A673 (cell line): ENCODE measurements around the gene CDH7. TPM values are rescaled to one million over a fixed set of nuclear protein-coding genes. Genes with fewer than 3 reads are reported as not detected.

ENCODE experiments used
- BruUV-seq: library from RNA; stranded (reverse); fragments of 400-500 nt; replicated peaks from 2 replicates; lab custom pipeline; 2021; lab: Mats Ljungman, UMichigan
- CTCF ChIA-PET: fragments of 300-600 bp; sonication (Branson Sonifier 250); formaldehyde crosslinking; loops from one replicate; lab custom pipeline; 2022; ENCODE audit warnings: antibody characterized with exemption; lab: Charles Lee
- POLR2A ChIA-PET: fragments of 300-600 bp; sonication (Branson Sonifier 250); formaldehyde crosslinking; loops from one replicate; lab custom pipeline; 2022; ENCODE audit warnings: antibody characterized with exemption; ENCODE audit not compliant: low non-redundant PET; lab: Charles Lee
- DNase-seq: peaks from one replicate; pipeline ENCODE4 v3.0.0-alpha.2; 2015; ENCODE audit warnings: low spot score
- H3K27ac ChIP-seq: fragments of 200-600 bp; sonication (generic); 2 replicates; pipeline ENCODE4 v1.5.1; 2016; ENCODE audit warnings: mixed run types, low read depth, mild to moderate bottlenecking, mixed read lengths, antibody characterized with exemption, low read length; ENCODE audit not compliant: poor library complexity, severe bottlenecking
- H3K27me3 ChIP-seq: fragments of 200-600 bp; sonication (generic); replicated peaks from 2 replicates; pipeline ENCODE4 v1.6.1; 2017; ENCODE audit warnings: mixed run types, low read depth, mild to moderate bottlenecking, mixed read lengths, antibody characterized with exemption, low read length; ENCODE audit not compliant: insufficient read depth, poor library complexity
- H3K36me3 ChIP-seq: fragments of 200-600 bp; sonication (generic); 2 replicates; pipeline ENCODE4 v1.6.1; 2016; ENCODE audit warnings: mixed run types, mild to moderate bottlenecking, mixed read lengths, antibody characterized with exemption, low read length; ENCODE audit not compliant: insufficient read depth, poor library complexity, severe bottlenecking
- H3K4me1 ChIP-seq: fragments of 200-600 bp; sonication (generic); 2 replicates; pipeline ENCODE4 v1.6.1; 2017; ENCODE audit warnings: mixed run types, mild to moderate bottlenecking, mixed read lengths, antibody characterized with exemption, low read length; ENCODE audit not compliant: insufficient read depth, poor library complexity, severe bottlenecking
- H3K4me3 ChIP-seq: fragments of 200-600 bp; sonication (generic); 2 replicates; pipeline ENCODE4 v1.5.1; 2016; ENCODE audit warnings: low read depth, mixed run types, mild to moderate bottlenecking, mixed read lengths, low read length; ENCODE audit not compliant: poor library complexity, severe bottlenecking
- H3K9me3 ChIP-seq: fragments of 200-600 bp; sonication (generic); 2 replicates; pipeline ENCODE4 v1.6.1; 2016; ENCODE audit warnings: mixed run types, low read depth, mild to moderate bottlenecking, mixed read lengths, antibody characterized with exemption, low read length; ENCODE audit not compliant: poor library complexity, severe bottlenecking
- CTCF ChIP-seq: fragments of 300-800, 200-600 bp; sonication (generic); conservative IDR thresholded peaks from 2 replicates; pipeline ENCODE4 v1.5.1; 2017; ENCODE audit warnings: low read depth, mild to moderate bottlenecking, antibody characterized with exemption, low read length, moderate library complexity, mixed read lengths
- EZH2 ChIP-seq: fragments of 200-600 bp; sonication (generic); IDR thresholded peaks from 2 replicates; pipeline ENCODE4 v1.6.1; 2017; ENCODE audit warnings: borderline replicate concordance, low read depth, mild to moderate bottlenecking, mixed read lengths, antibody characterized with exemption, low read length; ENCODE audit not compliant: poor library complexity, severe bottlenecking
- intact Hi-C: fragments of 100-400 bp; cut with micrococcal nuclease; formaldehyde crosslinking; loops from one replicate; pipeline ENCODE4 v1.10.0; 2022; ENCODE audit not compliant: unreplicated experiment
- total RNA-seq: library from RNA; stranded (reverse); gene quantifications from 2 replicates; pipeline ENCODE4 v1.2.3, GENCODE V29; 2021

Gene CDH7
- total RNA-seq, 1 experiment from 2014 or later: 2.1 TPM

- H3K27ac ChIP-seq: no peak overlapping the region
- peaks cover 21% of the 10 kb centered on the region for H3K4me1 ChIP-seq
- DNase-seq: no peak
- peaks cover 8% of the 10 kb centered on the region for H3K27me3 ChIP-seq
- ChIA-PET POLR2A (no interaction called here), CTCF (interaction anchor here (0.7 to 1.0 kb wide), 3 partner anchors 9 to 1715 kb away, joined by 3 to 5 read pairs (median 4); no protein-coding TSS in a partner anchor)
- no peaks in the 10 kb centered on the region for H3K36me3 ChIP-seq
- H3K9me3 ChIP-seq: no peaks in the 10 kb centered on the region
- no peak overlapping the region for H3K4me3 ChIP-seq
- TF ChIP-seq EZH2 (no peak), CTCF (no peak)
- no TSS peak for BruUV-seq
- intact Hi-C loops: loop anchor here (5.0 to 10.0 kb wide), 2 partner anchors 310 to 1648 kb away; no protein-coding TSS in a partner anchor
These were observed 2.0 kb downstream of the CDH7 start for GRCh38 chr18:65752625-65753325.

GRCh38 chr18:65753520-65753919 lies 2.7 kb downstream of the CDH7 start:
- H3K27me3 ChIP-seq: peaks cover 8% of the 10 kb centered on the region
- H3K36me3 ChIP-seq: no peaks in the 10 kb centered on the region
- intact Hi-C loops: loop anchor here (5.0 to 10.0 kb wide), 2 partner anchors 311 to 1649 kb away; no protein-coding TSS in a partner anchor
- peaks cover 21% of the 10 kb centered on the region for H3K4me1 ChIP-seq
- H3K9me3 ChIP-seq: no peaks in the 10 kb centered on the region
- POLR2A ChIA-PET: no interaction called here
- H3K4me3 ChIP-seq: no peak overlapping the region
- CTCF ChIA-PET: interaction anchor here (0.7 to 1.0 kb wide), 3 partner anchors 9 to 1716 kb away, joined by 3 to 5 read pairs (median 4); no protein-coding TSS in a partner anchor
- TF ChIP-seq EZH2 (no peak), CTCF (peak; percentile 78)
- DNase-seq: peak; percentile 87
- no TSS peak for BruUV-seq
- H3K27ac ChIP-seq: peak overlapping the region; percentile 60

- peaks cover 8% of the 10 kb centered on the region for H3K27me3 ChIP-seq
- intact Hi-C loops: loop anchor here (5.0 to 10.0 kb wide), 2 partner anchors 312 to 1649 kb away; no protein-coding TSS in a partner anchor
- peak overlapping the region; percentile 60 for H3K27ac ChIP-seq
- no peaks in the 10 kb centered on the region for H3K9me3 ChIP-seq
- peak; percentile 88 for DNase-seq
- H3K36me3 ChIP-seq: no peaks in the 10 kb centered on the region
- POLR2A ChIA-PET: no interaction called here
- CTCF ChIA-PET: interaction anchor here (1.0 kb wide), 1 partner anchor 1717 kb away, joined by 4 read pairs; no protein-coding TSS in a partner anchor
- peaks cover 21% of the 10 kb centered on the region for H3K4me1 ChIP-seq
- no TSS peak for BruUV-seq
- H3K4me3 ChIP-seq: no peak overlapping the region
- no peak for TF ChIP-seq CTCF
- TF ChIP-seq EZH2: no peak
These were observed 3.3 kb downstream of the CDH7 start for GRCh38 chr18:65754121-65754520.
